HEK293T (cell line): ENCODE data around the gene GABBR1.
"Not testable (repeated sequence)": the region's sequence is repeated elsewhere in the genome, so short reads cannot be mapped to it uniquely, and the experiment has no call there.

Source experiments
- CTBP1 ChIP-seq: fragments of 450-650 bp; IDR thresholded peaks from 2 replicates; pipeline ENCODE4 v1.6.1; 2016; ENCODE audit warnings: borderline replicate concordance
- ELF4 ChIP-seq: fragments of 450-650 bp; IDR thresholded peaks from 2 replicates; pipeline ENCODE4 v1.6.1; 2017; ENCODE audit warnings: antibody characterized with exemption
- FOXK2 ChIP-seq: fragments of 450-650 bp; IDR thresholded peaks from 2 replicates; pipeline ENCODE4 v1.6.1; 2016; ENCODE audit warnings: mild to moderate bottlenecking
- HDGF ChIP-seq: fragments of 450-650 bp; IDR thresholded peaks from 2 replicates; pipeline ENCODE4 v1.6.1; 2017; ENCODE audit warnings: antibody characterized with exemption, borderline replicate concordance
- TF ChIP-seq, protein P1 (sequence below): fragments of 450-650 bp; IDR thresholded peaks from 2 replicates; pipeline ENCODE4 v1.6.1; 2016

DNA sequence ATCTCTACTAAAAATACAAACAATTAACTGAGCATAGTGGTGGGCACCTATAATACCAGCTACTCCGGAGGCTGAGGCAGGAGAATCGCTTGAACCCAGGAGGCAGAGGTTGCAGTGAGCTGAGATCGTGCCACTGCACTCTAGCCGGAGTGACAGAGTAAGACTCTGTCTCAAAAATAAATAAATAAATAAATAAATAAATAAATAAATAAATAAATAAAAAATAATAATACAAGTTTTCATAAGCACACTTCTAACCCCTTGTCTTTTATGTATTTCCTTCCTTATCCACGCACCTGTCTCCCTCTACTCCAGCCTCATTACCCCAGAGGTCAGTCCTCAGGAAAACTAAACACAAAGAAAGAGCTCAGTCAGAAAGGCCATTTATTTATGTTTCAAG is 39.1 kb upstream of the GABBR1 start:
- TF ChIP-seq ELF4, FOXK2, CTBP1, HDGF: not testable (repeated sequence)
- TF ChIP-seq, protein P1, sequence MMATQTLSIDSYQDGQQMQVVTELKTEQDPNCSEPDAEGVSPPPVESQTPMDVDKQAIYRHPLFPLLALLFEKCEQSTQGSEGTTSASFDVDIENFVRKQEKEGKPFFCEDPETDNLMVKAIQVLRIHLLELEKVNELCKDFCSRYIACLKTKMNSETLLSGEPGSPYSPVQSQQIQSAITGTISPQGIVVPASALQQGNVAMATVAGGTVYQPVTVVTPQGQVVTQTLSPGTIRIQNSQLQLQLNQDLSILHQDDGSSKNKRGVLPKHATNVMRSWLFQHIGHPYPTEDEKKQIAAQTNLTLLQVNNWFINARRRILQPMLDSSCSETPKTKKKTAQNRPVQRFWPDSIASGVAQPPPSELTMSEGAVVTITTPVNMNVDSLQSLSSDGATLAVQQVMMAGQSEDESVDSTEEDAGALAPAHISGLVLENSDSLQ: not testable (repeated sequence)
